ENCODE measurements around the gene E4F1. TPM values are rescaled to one million over a fixed set of nuclear protein-coding genes. Genes with fewer than 3 reads are reported as not detected.

The E4F1 gene
- total and polyA plus RNA-seq, 2 of the 8 experiments (the other 6 are each of a cell fraction or from before 2014, with no cell fraction given): 22.2 to 27.0 TPM

GRCh38 chr16:2194166-2194834 is 29.1 kb upstream of the E4F1 start:
- Histone ChIP-seq H3K79me2 (ENCODE audit: control insufficient read depth in 1 of 2, insufficient read depth in 2 of 2, low read length in 2 of 2) (no peaks in the 10 kb centered on the region), H4K8ac (ENCODE audit: extremely low read depth, insufficient read depth, low read length) (no peak overlapping the region), H3K4me1 (replicated peaks in 1 of 4; ENCODE audit: control insufficient read depth in 3 of 4, insufficient read depth in 4 of 4, low read length in 3 of 4) (peaks cover 0 to 10% (median 3%) of the 10 kb centered on the region in 4 experiments; a peak in 4 of 7 replicates), H2AFZ (ENCODE audit: low read length) (no peak overlapping the region), H3K36me3 (ENCODE audit: control insufficient read depth in 2 of 4, insufficient read depth in 4 of 4, low read length in 3 of 4) (no peaks in the 10 kb centered on the region), H3K4me2 (ENCODE audit: insufficient read depth in 1 of 2, low read depth in 2 of 2, low read length in 2 of 2) (peak overlapping the region in 1 of 2 experiments; percentile 52; a peak in 1 of 4 replicates), H3K23ac (ENCODE audit: insufficient read length) (no peak overlapping the region), H3K9ac (replicated peaks in 1 of 4; ENCODE audit: extremely low read depth in 1 of 4, low read depth in 3 of 4, low read length in 3 of 4) (no peak overlapping the region), H3K4ac (replicated peaks; ENCODE audit: insufficient read length, low read depth, low read length) (no peak overlapping the region), H3K79me1 (ENCODE audit: low read depth, low read length) (no peaks in the 10 kb centered on the region), H3K9me3 (ENCODE audit: insufficient read depth in 2 of 2, low read depth in 1 of 2, low read length in 1 of 2) (no peaks in the 10 kb centered on the region), H3K18ac (ENCODE audit: extremely low read depth, low read length) (no peak overlapping the region), H3K56ac (replicated peaks; ENCODE audit: insufficient read length, low read depth, low read length) (no peak overlapping the region), H2AK5ac (ENCODE audit: low read depth, low read length) (no peak overlapping the region), H3K4me3 (ENCODE audit: extremely low read depth in 1 of 4, insufficient read depth in 2 of 4, low read depth in 3 of 4, low read length in 4 of 4) (no peak overlapping the region), H2BK12ac (ENCODE audit: low read depth, low read length) (no peak overlapping the region), H2BK20ac (ENCODE audit: low read length) (no peak overlapping the region), H3K23me2 (ENCODE audit: low read depth, low read length) (peaks cover 8% of the 10 kb centered on the region; the same call in 1 of the 2 replicates), H3K14ac (ENCODE audit: insufficient read length) (no peak overlapping the region), H3K27me3 (replicated peaks in 1 of 4; ENCODE audit: control insufficient read depth in 3 of 4, extremely low read depth in 1 of 4, insufficient read depth in 3 of 4, low read length in 3 of 4) (peaks cover 4 to 30% (median 23%) of the 10 kb centered on the region in 4 experiments), H2BK15ac (ENCODE audit: low read length) (no peak overlapping the region), H3K27ac (ENCODE audit: low read depth, low read length) (no peak overlapping the region; the same call in 1 of the 2 replicates), H4K20me1 (replicated peaks in 1 of 2; ENCODE audit: control insufficient read depth in 1 of 2, insufficient read depth in 2 of 2, low read length in 2 of 2) (peaks cover 4 to 14% of the 10 kb centered on the region in 2 experiments), H2BK5ac (ENCODE audit: low read depth, low read length) (no peak overlapping the region), H4K5ac (ENCODE audit: insufficient read length, low read depth, low read length) (no peak overlapping the region), H2BK120ac (replicated peaks; ENCODE audit: low read depth, low read length) (no peak overlapping the region), H4K91ac (replicated peaks; ENCODE audit: insufficient read length, low read length) (no peak overlapping the region)
- no peak for FAIRE-seq
- WGBS, 2 experiments (ENCODE audit: extremely low coverage in 1 of 2, insufficient coverage in 1 of 2, insufficient read length in 1 of 2, insufficient replicate concordance in 2 of 2, low coverage in 1 of 2, low lambda C conversion rate in 2 of 2, missing lambda C conversion rate in 1 of 2): 85% methylated on average over 16 of the region's 16 CpGs; no CpG with 5 or more reads in 1 of the 2 experiments
- DNase-seq (ENCODE audit: low read depth in 1 of 2, low spot score in 2 of 2): no peak
- CTCF ChIA-PET (ENCODE audit: partially characterized antibody): interaction anchor here (0.6 to 3.2 kb wide), 44 partner anchors 9 to 456 kb away, joined by 3 to 26 read pairs (median 4); partner anchors contain the start of genes BRICD5, DNASE1L2, E4F1 and ECI1
- POLR2A ChIA-PET (ENCODE audit: partially characterized antibody): interaction anchor here (0.8 to 6.9 kb wide), 17 partner anchors 9 to 229 kb away, joined by 3 to 63 read pairs (median 6); partner anchors contain the start of genes BRICD5, DNASE1L2, ECI1 and MLST8
- TF ChIP-seq CHD1 (IDR thresholded peaks at IDR 0.05; ENCODE audit: low read depth, low read length): no peak
- TF ChIP-seq TCF12 (IDR thresholded peaks at IDR 0.05; ENCODE audit: low read depth, low read length): no peak
- TF ChIP-seq POLR2AphosphoS5 (IDR thresholded peaks at IDR 0.05; ENCODE audit: low read depth, low read length): no peak
- TF ChIP-seq BACH1 (IDR thresholded peaks at IDR 0.05; ENCODE audit: low read length): no peak
- no peak for TF ChIP-seq KDM5A (IDR thresholded peaks at IDR 0.05; ENCODE audit: low read length)
- no peak for TF ChIP-seq RFX5 (IDR thresholded peaks at IDR 0.05; ENCODE audit: borderline replicate concordance, low read depth, low read length)
- no peak for TF ChIP-seq HDAC6 (IDR thresholded peaks at IDR 0.05; ENCODE audit: low read depth, low read length)
- TF ChIP-seq SRF (IDR thresholded peaks at IDR 0.05; ENCODE audit: low read depth, low read length): no peak
- no peak for TF ChIP-seq EGR1 (IDR thresholded peaks at IDR 0.05; ENCODE audit: borderline replicate concordance, low read depth, low read length)
- TF ChIP-seq, protein P1, sequence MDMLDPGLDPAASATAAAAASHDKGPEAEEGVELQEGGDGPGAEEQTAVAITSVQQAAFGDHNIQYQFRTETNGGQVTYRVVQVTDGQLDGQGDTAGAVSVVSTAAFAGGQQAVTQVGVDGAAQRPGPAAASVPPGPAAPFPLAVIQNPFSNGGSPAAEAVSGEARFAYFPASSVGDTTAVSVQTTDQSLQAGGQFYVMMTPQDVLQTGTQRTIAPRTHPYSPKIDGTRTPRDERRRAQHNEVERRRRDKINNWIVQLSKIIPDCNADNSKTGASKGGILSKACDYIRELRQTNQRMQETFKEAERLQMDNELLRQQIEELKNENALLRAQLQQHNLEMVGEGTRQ (IDR thresholded peaks at IDR 0.05; ENCODE audit: low read length): no peak
- TF ChIP-seq CBX8 (IDR thresholded peaks at IDR 0.05; ENCODE audit: borderline replicate concordance, low read depth, low read length): no peak
- no peak for TF ChIP-seq CREB1 (IDR thresholded peaks at IDR 0.05)
